ENCODE data around the gene DNPH1. TPM values are rescaled to one million over a fixed set of nuclear protein-coding genes. Genes with fewer than 3 reads are reported as not detected.

The DNPH1 gene
- total RNA-seq, 2 donors from 2014 or later: 94.2 to 119 TPM

DNA sequence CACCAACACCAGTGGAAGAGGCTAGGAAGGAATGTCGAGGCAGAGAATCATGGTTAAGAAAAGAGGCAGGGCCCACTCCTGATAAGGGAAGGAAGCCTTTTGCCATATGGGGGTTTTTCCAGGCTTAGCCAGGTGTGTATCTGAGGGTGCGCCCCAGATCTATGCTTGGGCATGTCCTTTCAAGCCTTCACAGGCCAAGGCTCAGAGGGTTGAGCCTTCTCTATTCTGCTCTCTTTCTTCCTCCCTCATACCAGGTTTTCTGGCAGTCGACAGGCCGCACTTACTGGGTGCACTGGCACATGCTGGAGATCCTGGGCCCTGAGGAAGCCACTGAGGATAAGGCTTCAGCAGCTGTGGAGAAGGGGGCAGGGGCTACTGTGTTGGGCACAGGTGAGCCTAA lies 42.6 kb downstream of the DNPH1 start:
- Histone ChIP-seq H3K4me1 (peaks cover 14% of the 10 kb centered on the region), H3K9me3 (no peaks in the 10 kb centered on the region), H3K4me3 (no peak overlapping the region), H3K27me3 (no peaks in the 10 kb centered on the region), H3K36me3 (replicated peaks in 1 of 2; ENCODE audit: insufficient read depth in 1 of 2, low read depth in 2 of 2) (peaks cover 0 to 2% of the 10 kb centered on the region in 2 donors), H3K27ac (no peak overlapping the region)
- intact Hi-C loops (cut with DNase I): no loop called here
- TF ChIP-seq, protein P1, sequence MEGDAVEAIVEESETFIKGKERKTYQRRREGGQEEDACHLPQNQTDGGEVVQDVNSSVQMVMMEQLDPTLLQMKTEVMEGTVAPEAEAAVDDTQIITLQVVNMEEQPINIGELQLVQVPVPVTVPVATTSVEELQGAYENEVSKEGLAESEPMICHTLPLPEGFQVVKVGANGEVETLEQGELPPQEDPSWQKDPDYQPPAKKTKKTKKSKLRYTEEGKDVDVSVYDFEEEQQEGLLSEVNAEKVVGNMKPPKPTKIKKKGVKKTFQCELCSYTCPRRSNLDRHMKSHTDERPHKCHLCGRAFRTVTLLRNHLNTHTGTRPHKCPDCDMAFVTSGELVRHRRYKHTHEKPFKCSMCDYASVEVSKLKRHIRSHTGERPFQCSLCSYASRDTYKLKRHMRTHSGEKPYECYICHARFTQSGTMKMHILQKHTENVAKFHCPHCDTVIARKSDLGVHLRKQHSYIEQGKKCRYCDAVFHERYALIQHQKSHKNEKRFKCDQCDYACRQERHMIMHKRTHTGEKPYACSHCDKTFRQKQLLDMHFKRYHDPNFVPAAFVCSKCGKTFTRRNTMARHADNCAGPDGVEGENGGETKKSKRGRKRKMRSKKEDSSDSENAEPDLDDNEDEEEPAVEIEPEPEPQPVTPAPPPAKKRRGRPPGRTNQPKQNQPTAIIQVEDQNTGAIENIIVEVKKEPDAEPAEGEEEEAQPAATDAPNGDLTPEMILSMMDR (IDR thresholded peaks at IDR 0.05): no peak
- no peak for TF ChIP-seq POLR2A (IDR thresholded peaks at IDR 0.05)
- no peak for DNase-seq
- 91 to 92% methylated on average over 4 of the region's 4 CpGs for WGBS, 2 donors
- ATAC-seq: no peak

DNA sequence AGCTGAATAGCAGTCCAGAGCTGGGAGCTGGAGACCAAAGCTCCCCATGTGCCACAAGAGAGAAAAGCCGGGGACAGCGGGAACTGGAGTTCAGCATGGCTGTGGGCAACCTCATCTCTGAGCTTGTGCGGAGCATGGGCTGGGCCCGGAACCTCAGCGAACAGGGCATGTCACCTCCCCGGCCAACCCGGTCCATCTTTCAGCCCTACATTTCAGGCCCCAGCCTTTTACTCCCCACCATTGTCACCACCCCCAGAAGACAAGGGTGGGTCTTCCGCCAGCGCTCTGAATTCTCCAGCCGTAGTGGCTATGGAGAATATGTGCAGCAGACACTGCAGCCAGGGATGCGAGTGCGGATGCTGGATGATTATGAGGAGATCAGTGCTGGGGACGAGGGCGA lies 43.3 kb downstream of the DNPH1 start:
- Histone ChIP-seq H3K36me3 (replicated peaks in 1 of 2; ENCODE audit: insufficient read depth in 1 of 2, low read depth in 2 of 2) (peaks cover 0 to 2% of the 10 kb centered on the region in 2 donors), H3K9me3 (no peaks in the 10 kb centered on the region)
- no peak for ATAC-seq

DNA sequence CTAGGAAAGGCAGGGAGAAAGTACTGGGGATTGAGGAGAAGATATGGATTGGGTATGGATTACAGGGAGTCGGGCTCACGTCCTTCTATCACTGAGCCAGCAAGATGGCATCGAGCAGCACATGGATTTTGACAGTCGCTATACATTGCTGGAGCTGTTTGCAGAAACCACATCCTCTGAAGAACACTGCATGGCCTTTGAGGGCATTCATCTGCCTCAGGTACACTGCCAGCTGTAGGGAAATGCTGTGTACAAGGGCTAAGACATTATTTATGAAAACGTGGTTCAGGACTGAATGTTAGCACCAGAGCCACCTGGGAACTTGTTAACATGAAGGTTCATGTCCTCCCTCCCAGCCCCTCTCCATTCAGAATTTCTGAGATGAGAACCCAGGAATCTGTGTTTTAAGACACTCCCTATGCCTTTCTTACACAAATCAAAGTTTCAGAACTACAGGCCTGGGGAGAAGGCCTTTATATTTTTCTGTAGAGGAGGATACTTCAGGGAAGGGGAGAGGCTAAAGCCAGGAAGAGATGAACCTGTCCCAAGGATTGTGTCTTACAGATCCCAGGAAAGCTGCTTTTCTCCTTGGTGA lies 43.8 kb downstream of the DNPH1 start:
- Histone ChIP-seq H3K27ac (no peak overlapping the region), H3K4me3 (no peak overlapping the region), H3K4me1 (peaks cover 19% of the 10 kb centered on the region), H3K27me3 (no peaks in the 10 kb centered on the region), H3K9me3 (no peaks in the 10 kb centered on the region), H3K36me3 (replicated peaks in 1 of 2; ENCODE audit: insufficient read depth in 1 of 2, low read depth in 2 of 2) (peaks cover 0 to 2% of the 10 kb centered on the region in 2 donors)
- DNase-seq (no peak), ATAC-seq (no peak)
- TF ChIP-seq POLR2A (IDR thresholded peaks at IDR 0.05): no peak
- TF ChIP-seq, protein P1 (IDR thresholded peaks at IDR 0.05): no peak
- WGBS, 2 donors: 72 to 75% methylated on average over 5 of the region's 5 CpGs
- intact Hi-C loops (cut with DNase I): no loop called here

More for the DNA sequence above, 43.3 kb downstream of the DNPH1 start:
- no peak overlapping the region for H3K27ac ChIP-seq
- no peak for DNase-seq
- intact Hi-C loops (cut with DNase I): no loop called here
- 96% methylated on average over 13 to 14 of the region's 14 CpGs for WGBS, 2 donors
- H3K27me3 ChIP-seq: no peaks in the 10 kb centered on the region
- no peak overlapping the region for H3K4me3 ChIP-seq
- H3K4me1 ChIP-seq: peaks cover 19% of the 10 kb centered on the region
- TF ChIP-seq, protein P1 (IDR thresholded peaks at IDR 0.05): no peak
- no peak for TF ChIP-seq POLR2A (IDR thresholded peaks at IDR 0.05)

DNA sequence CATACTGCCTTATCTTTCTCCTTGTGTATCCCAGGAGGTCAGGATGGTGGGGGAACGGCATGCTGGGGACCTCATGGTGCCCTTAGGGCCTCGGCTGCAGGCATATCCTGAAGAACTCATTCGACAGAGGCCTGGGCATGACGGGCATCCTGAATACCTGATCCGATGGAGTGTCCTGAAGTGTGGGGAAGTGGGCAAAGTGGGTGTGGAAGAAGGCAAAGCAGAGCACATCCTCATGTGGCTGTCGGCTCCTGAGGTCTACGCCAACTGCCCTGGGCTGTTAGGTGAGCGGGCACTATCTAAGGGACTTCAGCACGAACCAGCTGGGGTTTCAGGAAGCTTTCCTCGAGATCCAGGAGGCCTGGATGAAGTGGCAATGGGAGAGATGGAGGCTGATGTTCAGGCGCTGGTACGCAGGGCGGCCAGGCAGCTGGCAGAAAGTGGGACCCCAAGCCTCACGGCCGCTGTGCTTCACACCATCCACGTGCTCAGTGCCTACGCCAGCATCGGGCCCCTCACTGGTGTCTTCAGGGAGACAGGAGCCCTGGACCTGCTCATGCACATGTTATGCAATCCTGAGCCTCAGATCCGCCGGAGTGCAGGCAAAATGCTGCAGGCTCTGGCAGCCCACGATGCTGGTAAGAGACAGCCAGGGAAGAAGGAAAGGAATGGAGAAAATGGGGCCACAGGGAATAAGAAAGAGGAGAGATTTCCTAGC lies 44.9 kb downstream of the DNPH1 start:
- TF ChIP-seq POLR2A (IDR thresholded peaks at IDR 0.05): no peak
- TF ChIP-seq, protein P1 (IDR thresholded peaks at IDR 0.05): no peak
- WGBS, 2 donors: 89 to 95% methylated on average over 17 to 21 of the region's 21 CpGs
- H3K4me1 ChIP-seq: peaks cover 19% of the 10 kb centered on the region
- DNase-seq (no peak), ATAC-seq (no peak)
- H3K4me3 ChIP-seq: no peak overlapping the region
- no peaks in the 10 kb centered on the region for H3K27me3 ChIP-seq
- intact Hi-C loops (cut with DNase I): no loop called here
- peaks cover 0 to 2% of the 10 kb centered on the region in 2 donors for H3K36me3 ChIP-seq (replicated peaks in 1 of 2; ENCODE audit: insufficient read depth in 1 of 2, low read depth in 2 of 2)
- no peak overlapping the region for H3K27ac ChIP-seq
- H3K9me3 ChIP-seq: no peaks in the 10 kb centered on the region

Data from body of pancreas (tissue), 4 donors.